Stimulated activated CD4-positive, alpha-beta T cell treated with anti-CD3 and anti-CD28 coated beads, Interleukin-2, amount 100 ng/mL, for 24 hours (primary cell): ENCODE measurements around the gene WDPCP.
"Not testable (repeated sequence)": the region's sequence is repeated elsewhere in the genome, so short reads cannot be mapped to it uniquely, and the experiment has no call there.

Experiments used
- DNase-seq, 2 donors: peaks; one replicate each; pipeline ENCODE4 v3.0.0-alpha.2; 2020

The WDPCP gene, protein sequence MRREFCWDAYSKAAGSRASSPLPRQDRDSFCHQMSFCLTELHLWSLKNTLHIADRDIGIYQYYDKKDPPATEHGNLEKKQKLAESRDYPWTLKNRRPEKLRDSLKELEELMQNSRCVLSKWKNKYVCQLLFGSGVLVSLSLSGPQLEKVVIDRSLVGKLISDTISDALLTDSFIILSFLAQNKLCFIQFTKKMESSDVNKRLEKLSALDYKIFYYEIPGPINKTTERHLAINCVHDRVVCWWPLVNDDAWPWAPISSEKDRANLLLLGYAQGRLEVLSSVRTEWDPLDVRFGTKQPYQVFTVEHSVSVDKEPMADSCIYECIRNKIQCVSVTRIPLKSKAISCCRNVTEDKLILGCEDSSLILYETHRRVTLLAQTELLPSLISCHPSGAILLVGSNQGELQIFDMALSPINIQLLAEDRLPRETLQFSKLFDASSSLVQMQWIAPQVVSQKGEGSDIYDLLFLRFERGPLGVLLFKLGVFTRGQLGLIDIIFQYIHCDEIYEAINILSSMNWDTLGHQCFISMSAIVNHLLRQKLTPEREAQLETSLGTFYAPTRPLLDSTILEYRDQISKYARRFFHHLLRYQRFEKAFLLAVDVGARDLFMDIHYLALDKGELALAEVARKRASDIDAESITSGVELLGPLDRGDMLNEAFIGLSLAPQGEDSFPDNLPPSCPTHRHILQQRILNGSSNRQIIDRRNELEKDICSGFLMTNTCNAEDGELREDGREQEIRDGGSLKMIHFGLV

DNA sequence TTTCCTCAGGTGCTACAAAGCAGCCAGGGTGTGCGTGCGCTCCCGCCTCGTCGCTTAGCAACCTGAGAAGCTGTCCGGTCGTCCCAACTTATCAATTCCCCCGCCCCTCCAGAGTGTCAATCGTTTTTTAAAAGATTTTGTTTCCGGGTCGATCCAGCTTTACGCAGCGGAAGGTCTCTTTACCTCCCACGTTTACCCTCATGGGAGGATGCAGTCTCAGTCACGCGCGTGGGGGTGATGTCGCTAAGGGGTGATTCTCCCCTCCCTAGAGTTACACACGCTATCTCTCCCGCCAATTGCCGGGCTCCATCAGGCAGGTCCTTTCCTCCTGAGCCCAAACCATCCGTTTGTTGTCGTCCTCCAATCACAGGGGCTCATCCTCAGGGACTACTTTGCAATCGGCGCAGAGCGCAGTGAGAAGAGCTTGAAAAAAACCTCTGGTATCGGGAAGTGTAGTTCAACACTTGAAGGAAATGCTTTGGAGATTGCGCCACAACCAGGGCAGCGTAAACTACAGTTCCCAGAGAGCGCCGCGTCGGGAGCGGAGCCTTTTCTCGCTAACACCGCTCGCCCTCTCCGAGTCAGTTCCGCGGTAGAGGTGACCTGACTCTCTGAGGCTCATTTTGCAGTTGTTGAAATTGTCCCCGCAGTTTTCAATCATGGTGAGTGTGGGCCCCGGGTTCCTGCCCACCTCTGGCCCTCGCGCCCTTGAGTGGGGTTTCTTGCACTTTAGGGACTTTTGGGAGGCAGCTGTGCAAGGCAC is at the start of gene WDPCP, which contains the start of gene MDH1:
Gene WDPCP (minus strand): TSS at position 93 of the 763 bp plus-strand sequence. CDS start 206 bp downstream, outside the sequence.
Gene MDH1 (plus strand): TSS at position 579 of the 763 bp plus-strand sequence. CDS start 81 bp downstream, at position 660.
- DNase-seq, result peak; percentile 88 to 95

DNA sequence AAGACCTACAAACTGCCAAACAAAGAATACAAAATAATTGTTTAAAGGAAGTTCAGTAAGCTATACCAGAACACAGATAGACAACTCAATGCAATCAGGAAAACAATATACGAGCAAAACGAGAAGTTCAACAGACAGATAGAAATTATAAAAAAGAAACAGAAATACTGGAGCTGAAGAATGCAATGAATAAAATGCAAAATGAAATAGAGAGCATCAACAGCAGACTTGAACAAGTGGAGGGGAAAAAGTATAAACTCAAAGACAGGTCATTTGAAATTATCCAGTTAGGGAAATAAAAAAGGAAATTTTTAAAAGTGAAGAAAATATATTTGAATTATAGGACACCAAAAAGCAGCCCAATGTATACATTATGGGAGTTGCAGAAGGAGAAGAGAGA is 44.1 kb upstream of the WDPCP start:
- no peak for DNase-seq

DNA sequence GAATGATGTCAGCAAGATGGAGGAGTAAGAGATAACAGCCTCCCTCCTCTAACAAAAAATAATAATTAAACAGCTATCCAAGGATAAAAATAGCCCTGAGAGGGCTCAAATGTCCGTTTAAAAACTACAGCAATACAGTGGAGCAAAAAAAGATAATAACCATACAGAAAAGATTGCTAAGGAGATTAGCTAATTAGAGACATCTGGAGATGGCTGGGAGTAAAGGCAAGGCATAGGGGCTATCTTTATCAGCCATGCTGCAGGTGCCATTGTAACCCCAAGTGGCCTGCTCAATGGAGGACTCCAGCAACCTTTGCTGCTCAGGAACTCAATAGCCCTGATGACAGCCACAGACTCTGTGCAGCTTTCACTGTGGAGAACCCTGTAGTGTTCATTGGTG is 43.2 kb upstream of the WDPCP start:
- DNase-seq, result no peak

DNA sequence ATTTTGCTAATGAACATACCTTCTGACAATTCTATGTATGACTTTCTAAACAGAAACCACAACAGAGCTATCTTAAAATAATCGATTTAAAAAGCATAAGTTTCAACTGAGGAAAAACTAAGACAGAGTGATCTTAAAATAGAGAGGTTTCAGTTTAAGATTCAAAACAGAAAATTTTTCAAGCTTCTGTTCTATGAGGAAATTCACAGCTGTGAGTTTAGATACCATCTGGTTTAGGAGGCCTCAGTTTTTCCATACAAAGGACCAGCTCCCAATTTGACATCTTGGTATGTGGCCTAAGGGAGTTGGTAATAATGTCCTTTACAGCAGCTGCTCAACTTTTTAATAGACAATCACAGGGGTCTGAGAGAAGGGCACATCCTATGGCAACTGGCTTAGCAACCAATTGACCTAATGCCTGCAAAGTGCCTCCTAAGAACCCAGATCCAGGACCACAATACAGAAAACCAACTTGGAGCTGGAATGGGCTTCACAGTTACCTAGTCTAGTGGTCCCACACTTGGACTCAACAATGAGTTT is 40.2 kb upstream of the WDPCP start:
- DNase-seq, result no peak

DNA sequence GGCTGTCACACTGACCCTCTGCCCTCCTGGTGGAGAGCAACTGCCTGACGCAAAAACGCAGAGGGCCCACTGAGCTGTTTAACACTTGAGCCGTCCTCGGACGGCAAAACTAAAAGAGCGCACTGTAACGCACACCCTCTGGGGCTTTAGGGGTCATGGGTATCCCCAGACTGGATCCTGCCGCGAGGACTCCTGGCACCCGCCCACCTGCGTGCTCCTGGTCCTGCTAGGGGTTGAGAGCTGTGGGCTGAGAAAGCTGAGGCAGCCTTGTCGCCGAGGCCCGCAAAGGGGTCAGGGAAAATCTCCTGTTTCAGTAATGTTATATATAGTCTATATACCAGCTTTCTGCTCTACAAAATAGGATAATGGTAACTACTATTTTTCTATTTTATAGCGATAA is 39.6 kb upstream of the WDPCP start:
- no peak for DNase-seq

DNA sequence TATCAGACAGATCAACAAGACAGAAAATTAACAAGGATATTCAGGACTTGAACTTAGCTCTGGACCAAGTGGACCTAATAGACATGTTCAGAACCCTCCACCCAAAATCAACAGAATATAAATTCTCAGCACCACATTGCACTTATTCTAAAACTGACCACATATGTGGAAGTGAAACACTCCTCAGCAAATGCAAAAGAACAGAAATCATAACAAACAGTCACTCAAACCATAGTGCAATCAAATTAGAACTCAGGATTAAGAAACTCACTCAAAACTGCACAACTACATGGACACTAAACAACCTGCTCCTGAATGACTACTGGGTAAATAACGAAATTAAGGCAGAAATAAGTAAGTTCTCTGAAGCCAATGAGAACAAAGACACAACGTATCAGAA is 35.5 kb upstream of the WDPCP start:
- DNase-seq, result not testable (repeated sequence)

DNA sequence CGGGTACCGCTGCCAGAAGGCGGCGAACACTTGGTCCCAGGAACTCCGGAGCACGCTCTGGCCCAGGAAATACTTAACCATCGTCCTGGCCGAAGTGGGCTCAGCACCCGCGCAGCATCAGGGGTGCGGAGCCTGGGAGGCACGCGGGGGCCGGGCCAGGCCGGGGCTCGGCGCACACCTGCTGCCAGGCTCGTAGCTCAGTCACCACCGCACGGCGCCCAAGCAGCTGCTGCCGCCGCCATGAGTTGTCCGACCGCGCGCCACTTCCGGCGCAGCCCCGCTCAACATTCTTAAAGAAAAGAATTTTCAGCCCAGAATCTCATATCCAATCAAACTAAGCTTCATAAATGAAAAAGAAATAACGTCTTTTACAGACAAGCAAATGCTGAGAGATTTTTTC is 34.5 kb upstream of the WDPCP start:
- no peak for DNase-seq

DNA sequence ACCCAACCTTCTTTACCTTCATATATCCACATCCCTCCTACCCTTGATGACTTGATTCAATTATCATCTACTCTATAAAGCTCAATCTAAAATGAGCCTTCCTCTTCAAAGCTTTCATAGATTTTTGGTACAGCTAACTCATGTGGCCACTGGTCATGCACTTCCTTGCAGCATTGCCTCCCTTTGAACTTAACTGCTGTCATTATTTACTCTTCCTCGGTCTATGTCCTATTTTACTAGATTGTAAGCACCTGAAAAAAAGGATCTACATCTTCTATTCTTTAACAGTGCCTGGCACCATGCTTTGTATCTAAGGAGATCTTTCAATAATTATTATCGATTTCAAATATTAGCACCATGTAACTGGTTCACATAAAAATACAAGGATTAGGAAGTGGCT is 31.1 kb upstream of the WDPCP start:
- DNase-seq, result no peak

DNA sequence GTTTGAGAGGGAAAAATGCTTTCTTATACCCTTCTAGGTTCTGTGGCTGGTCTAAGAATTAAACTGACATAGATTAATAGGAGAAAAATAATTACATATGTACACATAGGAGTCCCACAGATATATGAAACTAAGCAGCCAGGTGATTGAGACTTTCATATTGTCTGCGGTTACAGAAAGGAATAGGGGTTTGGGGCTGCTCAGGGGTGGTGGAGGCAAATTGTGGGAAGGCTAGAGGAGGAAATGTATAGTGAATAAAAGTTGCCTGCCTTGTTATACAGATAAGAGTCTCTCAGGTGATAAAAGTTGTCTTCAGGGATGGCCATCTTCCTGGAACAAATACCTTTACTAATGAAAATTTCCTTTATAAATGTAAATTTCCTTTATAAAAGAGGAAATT is 29.1 kb upstream of the WDPCP start:
- no peak for DNase-seq

DNA sequence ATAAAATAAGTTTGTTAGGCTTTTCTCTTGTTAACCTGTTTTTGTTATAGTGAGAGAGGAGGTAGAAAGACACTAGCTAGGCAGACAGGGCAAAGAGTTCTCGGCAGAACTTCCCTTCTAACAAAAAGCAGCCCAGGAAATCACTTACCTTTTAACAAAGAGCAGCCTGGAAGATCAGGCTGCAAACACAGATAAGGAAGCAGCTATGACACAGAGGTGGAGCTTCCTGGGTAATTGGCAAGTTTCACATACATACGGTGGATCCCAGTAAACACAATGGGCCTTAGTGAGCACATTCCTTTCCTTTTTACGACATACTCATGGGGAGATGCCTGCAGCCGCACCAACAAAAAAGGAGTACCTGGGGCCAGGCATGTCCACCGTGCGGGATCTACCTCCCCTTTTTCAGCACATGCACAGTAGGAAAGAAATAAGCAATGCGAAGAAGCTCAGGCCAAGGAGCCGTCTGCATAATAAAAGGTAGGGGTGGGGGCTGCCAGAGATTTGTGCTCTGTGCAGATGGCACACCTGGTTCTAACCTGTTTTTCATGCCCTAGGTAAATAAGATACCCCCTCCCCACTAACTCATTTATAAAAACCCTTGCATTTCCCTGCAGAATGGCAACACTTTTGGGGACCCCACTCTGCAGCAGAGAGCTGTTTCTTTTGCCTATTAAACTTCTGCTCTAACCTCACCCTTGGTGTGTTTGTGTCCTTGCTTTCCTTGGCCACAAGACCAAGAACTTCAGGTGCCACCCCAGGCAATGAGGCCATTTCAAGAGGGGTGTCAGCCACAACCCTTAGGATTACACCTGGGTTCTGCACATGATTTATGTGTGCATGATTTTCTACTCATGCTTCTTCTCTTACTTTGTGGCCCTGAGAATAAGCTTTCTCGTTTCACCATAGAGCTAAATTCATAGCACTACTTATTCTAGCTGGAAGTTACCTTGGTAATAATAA is 27.0 kb upstream of the WDPCP start:
- no peak for DNase-seq

DNA sequence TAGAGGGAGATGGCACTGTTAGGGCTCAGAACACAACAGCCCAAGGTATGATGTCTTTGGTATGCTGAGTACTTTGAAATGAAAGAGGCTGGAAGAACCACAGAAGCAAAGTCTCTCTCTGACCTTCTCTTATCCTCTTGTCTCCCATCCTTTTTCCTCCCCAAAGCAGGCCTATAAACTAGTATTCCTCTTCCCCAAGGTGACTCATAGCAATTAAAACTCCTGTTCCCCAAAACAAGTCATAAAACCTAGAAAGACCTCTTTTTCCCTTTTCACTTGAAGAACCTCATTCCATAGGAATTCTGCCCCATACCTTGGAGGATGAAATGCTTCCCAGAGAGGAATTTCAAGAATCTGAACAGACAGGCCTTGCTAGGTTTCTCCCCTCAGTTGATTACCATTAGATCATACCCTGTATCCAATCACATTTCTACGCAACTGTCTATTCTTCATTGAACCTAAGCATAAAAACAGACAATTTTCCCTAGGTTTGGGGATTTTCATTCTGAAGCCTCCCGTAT is 26.2 kb upstream of the WDPCP start:
- no peak for DNase-seq

DNA sequence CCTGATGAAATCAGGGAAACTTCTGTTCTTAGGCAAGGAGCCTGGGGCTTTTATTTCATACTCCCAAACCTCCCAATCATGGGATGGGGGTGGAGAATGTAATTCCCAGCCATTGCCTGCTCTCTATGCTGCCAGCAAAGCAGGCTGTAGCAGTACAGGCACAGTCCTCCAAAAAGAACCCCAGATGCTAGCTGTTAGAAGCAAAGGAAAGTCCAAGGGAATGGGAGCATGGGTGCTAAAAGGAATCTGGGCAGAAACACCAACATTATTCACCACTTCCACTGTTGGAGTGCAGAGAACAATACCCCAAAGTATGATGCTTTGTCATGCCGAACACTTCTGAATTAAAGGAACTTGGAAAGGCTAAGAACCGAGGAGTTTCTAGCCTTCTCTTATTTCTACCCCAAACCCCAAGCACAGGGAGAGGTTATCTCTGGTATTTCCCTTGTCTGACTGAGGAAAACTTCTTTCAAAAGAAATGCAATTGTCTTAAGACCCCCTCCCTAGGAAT is 25.2 kb upstream of the WDPCP start:
- DNase-seq, result no peak

DNA sequence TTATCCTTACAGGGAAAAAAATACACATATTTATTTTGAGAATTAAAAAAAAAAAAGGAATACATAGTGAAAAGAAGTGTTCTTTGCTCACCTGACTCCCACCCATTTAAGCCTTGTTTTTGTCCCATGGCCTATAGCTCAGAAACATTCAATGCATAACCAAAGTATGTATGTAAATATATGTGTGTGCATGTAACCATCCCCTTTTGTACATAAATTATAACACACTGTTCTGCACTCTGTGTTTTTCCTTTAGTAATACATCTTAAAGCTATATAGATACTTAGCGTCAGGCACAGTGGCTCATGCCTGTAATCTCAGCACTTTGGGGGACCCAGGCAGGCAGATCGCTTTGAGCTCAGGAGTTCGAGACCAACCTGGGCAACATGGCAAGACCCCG is 22.2 kb upstream of the WDPCP start:
- DNase-seq, result no peak

DNA sequence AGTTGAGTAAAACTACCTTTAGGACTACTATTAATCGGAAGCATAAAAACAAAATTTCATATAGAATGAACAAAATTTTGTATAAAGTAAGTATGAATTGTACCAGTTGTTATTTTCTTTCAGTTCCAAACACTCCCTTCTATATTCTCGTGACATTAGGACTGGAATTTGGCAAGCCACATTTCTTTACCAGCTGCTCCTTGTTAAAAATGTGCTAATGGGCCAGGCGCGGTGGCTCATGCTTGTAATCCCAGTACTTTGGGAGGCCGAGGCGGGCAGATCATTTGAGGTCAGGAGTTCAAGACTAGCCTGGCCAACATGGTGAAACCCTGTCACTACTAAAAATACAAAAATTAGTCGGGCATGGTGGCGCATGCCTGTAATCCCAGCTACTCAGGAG is 20.6 kb upstream of the WDPCP start:
- not testable (repeated sequence) for DNase-seq

DNA sequence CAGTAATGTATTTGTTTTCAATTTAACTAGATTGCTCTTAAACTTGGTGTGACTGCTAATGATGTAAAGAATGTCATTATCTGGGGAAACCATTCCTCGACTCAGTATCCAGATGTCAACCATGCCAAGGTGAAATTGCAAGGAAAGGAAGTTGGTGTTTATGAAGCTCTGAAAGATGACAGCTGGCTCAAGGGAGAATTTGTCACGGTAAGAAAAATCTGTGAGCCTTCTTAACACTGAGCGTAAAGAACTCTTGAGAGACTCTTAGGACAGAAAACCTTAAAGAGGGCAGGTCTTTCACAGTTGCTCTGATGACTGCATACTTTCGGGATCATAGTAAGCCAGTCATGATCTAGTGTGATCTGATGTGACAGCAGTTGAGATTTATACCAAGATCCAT is 16.4 kb upstream of the WDPCP start:
- no peak for DNase-seq

DNA sequence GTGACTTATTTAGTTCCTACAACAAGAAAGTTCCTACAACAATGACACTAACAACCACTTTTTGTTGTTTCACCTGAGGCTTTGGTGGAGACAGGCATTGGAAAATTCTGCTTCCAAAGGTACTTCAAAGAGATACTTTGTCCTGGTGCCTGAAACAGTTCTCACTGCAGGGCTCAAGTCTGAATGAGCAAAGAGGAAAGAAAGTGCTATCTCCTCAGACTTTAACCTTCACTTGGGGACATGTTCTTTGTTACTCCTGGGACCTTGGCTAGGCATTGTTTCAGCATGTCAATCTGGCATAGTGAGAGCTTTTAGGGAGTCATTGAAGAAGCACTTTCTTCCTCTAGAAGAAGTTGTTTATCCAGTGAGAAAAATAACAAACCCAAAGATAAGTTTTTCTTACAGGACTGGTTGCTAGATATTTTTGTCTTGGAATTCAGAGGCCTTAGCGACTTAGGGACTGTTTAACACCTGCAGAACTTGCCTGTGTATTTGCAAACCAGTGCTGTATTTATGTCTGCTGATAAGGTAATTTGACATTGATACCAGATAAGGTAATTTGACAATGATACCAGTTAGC is 12.7 kb upstream of the WDPCP start:
- no peak for DNase-seq

DNA sequence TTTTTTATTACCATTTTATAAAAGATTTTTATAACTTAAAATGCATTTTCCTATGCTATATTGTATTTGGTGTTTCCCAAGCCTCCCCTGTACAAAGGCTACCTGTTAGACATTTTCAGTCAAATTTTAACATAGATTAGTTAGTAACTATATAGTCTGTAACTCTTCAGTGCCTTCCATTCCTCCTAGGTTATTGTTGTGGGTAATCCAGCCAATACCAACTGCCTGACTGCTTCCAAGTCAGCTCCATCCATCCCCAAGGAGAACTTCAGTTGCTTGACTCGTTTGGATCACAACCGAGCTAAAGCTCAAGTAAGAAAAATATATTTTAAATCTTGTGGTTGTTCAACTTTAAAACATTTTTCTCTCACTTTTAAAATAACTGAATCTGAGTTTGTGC is 10.7 kb upstream of the WDPCP start:
- DNase-seq, result no peak

DNA sequence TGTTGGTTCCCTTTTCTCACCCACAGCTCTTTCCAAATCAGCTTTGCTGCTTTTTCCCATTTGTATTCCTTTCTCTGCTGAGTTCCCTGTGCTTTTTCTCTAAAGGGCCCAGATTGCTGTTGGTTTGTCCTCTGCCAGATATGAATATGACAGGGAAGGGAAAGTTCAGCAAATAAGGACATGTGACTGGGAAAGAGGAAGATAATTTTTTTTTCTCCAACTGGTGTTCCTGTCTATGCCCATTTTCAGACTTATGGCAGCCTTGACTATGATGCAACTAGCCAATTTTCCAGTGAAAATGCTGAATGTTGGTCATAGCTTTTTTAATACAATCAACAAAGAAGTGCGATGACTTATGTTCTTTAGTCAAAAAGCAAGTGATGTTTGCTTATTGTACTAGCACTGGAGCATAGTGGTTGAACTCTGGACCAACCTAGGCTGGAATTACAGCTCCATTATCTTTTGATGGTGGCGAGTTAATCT is 8.2 kb upstream of the WDPCP start:
- no peak for DNase-seq

DNA sequence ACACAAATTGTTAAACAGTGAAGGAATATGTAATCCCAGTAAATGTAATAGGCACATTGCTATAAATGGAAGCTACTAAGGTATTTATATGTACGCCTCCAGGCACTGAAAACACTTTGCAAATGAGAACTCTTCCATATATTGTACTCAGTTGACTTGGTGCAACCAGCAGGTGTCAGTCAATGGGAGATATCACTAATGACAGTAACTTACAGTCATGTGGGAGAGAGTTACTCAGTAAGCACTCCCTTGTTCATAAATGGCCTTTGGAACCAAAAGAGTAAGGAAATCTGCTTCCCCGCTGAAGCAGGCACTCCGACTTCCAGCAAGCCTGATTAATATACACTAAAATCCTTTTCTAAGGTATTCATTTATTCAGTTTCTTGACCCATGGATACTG is 6.4 kb upstream of the WDPCP start:
- no peak for DNase-seq

DNA sequence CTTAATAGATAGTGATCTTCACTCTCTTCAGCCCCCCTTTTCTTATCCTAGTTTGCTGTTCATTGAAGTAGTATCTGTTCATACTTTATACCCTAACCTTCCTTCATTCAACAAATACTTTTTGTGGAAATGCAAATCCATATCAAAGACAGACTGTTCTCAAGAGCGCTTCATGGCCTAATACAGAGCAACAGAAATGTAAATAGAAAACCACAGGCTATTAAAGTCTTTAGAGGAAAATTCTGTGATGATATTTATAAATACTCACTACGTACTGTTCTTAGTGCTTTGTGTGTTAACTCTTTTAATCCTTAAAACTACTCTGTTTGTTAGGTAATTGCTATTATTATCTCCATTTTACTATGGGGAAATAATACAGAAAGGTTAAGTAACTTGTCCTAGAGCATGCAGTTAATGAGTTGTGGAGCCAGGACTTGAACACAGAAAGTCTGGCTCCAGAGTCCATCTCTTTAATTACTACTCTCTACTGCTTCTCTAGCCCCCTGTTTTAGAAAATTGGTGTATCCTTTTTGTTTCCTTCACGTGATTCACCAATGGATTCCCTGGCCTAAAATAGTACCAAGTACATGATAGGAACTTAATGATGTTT is 3.4 kb upstream of the WDPCP start:
- DNase-seq, result no peak
